ENCODE measurements around the gene BICDL1.
"Not testable (repeated sequence)": the region's sequence is repeated elsewhere in the genome, so short reads cannot be mapped to it uniquely, and the experiment has no call there.

Gene BICDL1, protein sequence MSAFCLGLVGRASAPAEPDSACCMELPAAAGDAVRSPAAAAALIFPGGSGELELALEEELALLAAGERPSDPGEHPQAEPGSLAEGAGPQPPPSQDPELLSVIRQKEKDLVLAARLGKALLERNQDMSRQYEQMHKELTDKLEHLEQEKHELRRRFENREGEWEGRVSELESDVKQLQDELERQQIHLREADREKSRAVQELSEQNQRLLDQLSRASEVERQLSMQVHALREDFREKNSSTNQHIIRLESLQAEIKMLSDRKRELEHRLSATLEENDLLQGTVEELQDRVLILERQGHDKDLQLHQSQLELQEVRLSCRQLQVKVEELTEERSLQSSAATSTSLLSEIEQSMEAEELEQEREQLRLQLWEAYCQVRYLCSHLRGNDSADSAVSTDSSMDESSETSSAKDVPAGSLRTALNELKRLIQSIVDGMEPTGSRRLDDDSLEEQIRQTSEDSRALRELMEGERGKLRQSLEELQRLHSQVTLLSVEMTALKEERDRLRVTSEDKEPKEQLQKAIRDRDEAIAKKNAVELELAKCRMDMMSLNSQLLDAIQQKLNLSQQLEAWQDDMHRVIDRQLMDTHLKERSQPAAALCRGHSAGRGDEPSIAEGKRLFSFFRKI

DNA sequence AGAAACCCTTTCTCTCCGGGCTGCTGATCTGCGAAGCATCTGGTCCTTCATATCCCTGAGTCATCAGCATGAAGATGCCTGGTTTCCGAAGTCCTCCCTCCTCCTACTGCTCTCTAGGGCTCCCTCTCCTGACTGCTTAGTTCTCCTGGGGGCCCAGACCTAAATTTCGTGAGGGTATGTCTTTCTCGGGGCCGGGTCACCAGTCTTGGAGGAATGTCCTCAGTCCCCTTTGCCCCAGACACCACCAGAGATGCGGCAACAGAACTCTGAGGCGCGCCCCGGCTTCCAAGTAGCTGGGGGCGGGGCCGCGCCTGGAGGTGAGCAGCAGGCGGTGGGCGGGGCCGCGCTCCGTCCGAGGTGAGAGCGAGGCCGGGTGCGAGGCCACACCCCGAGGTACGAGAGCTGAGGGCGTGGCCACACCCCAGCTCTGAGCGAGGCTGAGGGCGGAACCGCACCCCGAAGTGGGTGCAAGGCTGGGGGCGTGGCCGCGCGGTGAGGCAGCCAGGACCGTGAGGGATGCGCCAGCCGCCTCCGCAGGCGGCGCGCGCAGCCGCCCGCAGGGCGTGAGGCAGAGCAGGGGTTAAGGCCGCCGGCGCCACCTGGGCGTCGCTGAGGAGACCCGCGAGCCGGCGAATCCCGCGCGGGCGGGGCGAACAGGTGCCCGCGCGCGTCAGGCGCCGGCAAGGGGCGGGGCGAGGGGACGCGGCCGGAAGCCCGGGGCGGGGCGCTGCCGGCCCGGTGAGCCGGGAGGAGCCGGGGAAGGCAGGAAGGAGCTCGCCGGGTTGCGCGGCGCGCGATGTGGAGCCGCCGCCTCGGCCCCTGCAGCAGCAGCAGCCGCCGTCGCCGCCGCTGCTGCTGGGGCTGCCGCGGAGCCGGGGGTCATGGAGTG lies at the start of gene BICDL1:
BICDL1 (plus strand) TSS at position 765 of the 889 bp plus-strand sequence. CDS start 633 bp downstream, outside the sequence.
- peak; percentile 98 for DNase-seq

DNA sequence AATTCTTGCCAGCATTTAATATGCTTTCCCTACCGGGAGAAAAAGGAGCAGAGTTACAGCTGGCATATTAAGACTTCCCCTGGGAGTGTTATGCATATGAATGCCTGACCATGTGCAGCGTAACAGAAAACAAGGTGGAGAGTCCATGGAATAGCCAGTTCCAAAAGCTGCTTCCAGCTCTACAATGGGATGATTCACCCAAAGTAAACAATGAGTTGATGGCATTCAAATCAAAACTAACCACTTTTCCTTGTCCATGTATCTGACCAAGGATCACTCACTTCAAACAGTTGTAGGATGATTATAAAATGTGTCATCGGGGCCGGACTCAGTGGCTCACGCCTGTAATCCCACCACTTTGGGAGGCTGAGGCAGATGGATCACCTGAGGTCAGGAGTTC lies 48.1 kb upstream of the BICDL1 start:
- peak; percentile 46 for DNase-seq

DNA sequence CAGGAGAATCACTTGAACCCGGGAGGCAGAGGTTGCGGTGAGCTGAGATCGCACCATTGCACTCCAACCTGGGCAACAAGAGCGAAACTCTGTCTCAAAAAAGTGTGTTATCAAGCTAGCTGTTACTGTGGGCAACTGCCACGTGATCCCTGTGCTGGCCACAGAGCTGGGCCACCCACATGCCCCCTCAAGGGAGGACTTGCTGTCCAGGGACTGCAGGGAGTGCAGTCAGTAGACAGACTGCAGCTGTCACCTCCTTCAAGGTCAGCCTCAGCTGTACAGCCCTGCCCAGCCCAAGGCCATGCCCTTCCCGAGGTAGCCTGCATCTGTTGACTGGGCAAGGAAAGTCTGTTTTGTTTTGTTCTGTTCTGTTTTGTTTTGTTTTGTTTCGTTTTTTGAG lies 46.6 kb upstream of the BICDL1 start:
- DNase-seq, result no peak

DNA sequence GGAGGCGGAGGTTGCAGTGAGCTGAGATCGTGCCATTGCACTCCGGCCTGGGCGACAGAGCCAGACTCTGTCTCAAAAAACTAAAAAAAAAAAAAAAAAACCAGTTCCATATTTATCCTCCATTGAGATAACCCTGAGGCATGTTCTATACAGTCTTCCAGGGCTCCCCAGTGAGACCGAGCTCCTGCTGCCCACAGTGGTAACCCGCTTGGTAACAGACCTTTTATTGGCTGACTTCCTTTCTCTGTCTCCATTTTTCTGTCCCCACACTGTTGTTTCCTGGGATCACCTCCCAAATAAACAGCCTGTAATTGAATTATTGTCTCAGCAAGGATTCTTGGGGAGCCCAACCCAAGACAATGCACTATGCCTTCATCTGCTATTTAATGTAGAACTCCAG lies 42.8 kb upstream of the BICDL1 start:
- DNase-seq, result no peak

DNA sequence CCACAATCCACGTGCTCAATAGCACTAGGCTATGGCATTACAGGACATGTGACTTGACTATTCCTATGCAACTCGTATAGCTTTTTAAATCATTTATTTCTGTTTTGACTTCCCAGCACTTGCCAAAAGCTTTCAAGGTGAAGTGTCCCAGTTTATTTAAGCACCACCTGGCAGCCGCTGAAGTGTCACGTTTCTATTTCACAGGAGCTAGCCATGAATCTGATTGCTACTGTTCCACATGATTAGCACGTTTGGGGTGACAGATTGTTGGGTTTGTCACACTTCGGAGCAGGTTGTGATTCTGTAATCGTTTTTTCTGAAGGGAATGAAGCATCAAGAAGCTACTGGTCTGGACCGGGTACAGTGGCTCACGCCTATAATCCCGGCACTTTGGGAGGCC lies 39.9 kb upstream of the BICDL1 start:
- no peak for DNase-seq

DNA sequence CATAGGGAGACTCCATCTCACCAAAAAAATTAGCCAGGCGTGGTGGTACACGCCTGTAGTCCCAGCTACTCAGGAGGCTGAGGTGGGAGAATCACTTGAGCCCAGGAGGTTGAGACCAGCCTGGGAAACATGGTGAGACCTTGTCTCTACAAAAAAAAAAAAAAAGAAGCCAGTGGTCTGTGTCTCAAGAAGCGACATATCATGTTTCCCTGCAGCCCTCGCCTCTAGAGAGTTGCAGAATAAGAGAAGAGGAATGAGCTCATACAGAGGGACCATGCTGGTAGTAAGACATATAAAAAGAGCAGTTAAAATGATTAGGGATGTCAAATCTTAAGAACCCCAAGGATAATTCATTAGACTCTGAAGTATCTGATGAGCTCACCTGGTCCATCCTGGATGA lies 39.4 kb upstream of the BICDL1 start:
- no peak for DNase-seq

DNA sequence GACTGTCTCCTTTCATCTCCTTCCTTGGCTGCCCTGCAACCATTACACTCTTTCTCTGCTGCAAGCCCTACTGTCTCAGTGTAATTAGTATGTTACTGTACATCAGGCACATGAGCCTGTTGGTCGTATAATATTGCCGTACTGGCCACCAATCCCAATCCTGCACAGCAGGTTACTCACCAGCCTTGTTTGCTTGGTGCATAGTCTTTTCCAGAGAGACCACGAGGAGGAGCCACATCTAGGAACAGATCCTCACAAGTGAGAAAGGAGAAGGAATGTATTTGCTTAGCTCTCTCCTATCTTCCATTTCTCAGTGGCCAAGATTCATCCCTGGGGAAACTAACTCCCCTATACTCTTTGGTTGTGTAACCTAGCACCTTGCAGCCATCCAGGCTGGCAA lies 33.0 kb upstream of the BICDL1 start:
- no peak for DNase-seq

DNA sequence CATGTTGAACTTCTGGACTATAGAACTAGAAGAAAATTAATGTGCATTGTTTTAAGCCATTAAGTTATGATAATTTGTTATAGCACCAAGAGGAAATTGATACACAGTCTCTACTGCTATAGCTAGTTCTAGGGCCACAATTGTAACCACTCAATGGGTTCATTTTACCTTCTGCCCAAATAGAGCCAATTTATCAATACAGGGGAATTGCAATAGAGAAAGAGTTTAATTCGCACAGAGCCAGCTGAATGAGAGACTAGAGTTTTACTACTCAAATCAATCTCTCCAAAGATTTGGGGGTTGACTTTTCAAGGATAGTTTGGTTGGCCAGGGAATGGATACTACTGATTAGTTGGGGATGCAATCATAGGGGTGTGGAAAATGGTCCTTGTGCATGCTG lies 31.9 kb upstream of the BICDL1 start:
- no peak for DNase-seq

DNA sequence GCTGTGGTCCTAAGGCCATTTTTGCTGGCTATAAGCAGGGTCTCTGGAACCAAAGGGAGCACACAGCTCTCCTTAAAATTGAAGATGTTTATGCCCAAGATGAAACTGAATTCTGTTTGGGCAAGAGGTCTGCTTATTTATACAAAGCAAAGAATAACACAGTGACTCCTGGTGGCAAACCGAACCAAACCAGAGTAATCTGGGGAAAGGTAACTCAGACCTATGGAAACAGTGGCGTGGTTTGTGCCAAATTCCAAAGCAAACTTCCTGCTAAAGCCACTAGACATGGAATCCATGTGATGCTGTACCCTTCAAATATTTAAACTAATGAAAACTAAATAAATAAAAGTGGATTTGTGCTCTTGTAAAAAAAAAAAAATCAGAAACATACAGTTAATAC lies 29.6 kb upstream of the BICDL1 start:
- no peak for DNase-seq

DNA sequence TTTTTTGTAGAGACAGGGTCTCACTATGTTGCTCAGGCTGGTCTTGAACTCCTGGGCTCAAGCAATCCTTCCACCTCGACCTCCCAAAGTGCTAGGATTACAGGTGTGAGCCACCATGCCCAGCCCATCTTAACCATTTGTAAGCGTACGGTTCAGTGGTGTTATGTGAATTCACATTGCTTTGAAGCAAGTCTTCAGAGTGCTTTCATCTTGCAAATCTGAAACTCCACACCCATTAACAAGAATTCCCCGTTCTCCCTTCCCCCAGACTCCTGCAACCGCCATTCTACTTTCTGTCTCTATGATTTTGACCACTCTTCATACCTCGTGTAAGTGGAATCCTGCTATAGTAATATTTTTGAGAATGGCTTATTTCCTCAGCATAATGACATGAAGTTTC lies 24.9 kb upstream of the BICDL1 start:
- DNase-seq, result no peak

DNA sequence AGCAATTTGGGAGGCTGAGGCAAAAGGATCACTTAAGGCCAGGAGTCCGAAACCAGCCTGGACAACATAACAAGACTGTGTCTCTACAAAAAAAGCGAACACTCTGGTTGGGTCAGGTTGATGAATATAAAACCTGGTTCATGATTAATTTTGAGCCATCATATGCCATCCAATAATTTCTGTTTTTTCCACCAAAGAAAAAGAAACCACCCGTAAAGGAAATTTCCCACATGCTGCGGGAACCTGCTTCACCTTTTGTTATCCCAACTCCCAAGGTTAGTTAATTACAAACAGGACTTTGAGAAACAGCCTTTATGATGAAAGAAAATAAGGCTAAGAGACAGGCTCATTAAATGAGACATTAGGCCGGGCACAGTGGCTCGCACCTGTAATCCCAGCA lies 24.1 kb upstream of the BICDL1 start:
- DNase-seq, result no peak

DNA sequence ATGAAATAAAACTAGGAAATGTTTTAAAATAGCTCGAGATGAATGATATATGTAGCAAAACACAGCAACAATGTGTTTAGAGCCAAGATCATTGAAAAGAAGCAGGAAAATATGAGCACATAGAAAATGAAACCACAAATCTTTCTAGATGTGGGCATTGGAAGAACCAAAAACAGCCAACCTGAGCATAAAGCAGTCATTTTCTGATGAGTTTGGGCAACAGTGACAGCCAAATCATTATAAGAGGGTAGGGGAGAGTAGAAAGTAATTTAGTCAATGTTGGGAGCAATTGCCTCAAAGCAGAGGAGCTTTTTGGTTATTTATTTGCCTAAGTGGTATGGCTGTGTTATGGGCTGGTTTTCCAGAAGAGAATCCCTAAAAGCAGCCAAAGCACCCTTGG lies 8.8 kb upstream of the BICDL1 start:
- no peak for DNase-seq

DNA sequence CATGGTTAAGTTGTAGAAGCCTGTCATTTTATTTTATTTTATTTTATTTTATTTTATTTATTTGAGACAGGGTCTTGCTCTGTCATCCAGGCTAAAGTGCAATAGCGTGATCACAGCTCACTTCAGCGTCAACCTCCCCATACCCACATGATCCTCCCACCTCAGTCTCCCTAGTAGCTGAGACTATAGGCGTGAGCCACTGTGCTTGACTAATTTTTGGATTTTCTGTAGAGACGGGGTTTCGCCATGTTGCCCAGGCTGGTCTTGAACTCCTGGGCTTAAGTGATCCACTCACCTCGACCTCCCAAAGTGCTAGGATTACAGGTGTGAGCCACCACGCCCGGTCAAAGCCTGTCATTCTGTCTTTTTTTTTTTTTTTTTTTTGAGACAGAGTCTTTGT lies 8.3 kb upstream of the BICDL1 start:
- DNase-seq, result not testable (repeated sequence)

DNA sequence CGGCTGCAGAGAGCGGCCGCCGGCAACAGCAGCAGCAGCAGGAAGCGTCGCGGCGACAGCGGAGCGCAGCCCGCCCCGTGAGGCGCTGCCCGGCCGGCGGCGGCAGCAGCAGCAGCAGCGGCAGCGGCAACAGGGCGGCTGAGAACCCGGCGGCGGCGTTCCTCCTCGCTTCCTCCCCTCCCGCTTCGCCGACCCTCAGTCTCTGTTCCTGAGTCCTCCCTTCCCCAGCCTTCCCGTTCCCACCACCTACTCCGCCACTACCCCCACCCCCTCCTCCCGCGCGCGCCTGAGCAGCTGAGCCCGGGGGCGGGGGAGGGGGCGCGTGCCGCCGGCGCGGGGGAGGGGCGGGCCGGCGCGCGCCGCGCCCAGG lies 310 bp downstream of the BICDL1 start:
- DNase-seq, result peak; percentile 74

DNA sequence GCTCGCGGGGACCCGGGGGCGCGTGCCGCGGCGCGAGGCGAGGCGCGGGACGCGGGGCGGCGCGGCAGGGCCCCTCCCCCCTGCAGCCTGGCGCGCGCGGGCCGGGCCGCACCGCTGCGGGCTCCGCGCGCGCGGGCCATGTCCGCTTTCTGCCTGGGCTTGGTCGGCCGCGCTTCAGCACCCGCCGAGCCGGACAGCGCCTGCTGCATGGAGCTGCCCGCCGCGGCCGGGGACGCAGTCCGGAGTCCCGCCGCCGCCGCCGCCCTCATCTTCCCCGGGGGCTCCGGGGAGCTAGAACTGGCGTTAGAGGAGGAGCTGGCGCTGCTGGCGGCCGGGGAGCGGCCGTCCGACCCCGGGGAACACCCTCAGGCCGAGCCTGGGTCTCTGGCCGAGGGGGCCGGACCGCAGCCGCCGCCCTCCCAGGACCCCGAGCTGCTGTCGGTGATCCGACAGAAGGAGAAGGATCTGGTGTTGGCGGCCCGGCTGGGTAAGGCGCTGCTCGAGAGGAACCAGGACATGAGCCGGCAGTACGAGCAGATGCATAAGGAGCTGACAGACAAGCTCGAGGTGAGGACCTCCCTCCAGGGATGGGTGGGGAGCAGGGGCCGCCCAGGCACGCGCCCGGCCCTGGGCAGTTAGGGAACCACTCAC lies 820 bp downstream of the BICDL1 start:
- DNase-seq, result peak; percentile 49

DNA sequence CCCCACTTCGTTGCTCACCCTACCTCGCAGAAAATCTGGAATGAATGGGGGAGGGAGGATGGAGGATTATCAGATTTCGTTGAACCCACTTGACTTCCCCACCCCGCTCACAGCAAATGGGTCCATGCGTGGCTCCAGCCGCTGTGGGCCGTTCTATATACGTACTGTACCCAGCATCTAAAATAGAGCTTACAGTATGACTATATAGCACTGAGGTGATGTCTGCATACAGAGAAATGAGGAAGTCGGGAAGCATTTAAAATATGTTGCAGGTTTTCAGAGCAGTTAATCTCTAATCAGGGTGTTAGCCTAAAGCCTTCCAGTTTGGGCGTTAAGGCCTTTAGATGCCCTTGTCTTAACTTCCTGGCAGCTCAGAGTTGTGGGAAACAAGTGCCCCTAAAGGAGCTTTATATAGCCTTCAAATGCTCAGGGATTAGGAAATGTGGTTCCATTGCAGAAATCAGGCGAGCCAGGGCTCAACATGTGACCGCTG lies 1.4 kb downstream of the BICDL1 start:
- DNase-seq, result no peak

DNA sequence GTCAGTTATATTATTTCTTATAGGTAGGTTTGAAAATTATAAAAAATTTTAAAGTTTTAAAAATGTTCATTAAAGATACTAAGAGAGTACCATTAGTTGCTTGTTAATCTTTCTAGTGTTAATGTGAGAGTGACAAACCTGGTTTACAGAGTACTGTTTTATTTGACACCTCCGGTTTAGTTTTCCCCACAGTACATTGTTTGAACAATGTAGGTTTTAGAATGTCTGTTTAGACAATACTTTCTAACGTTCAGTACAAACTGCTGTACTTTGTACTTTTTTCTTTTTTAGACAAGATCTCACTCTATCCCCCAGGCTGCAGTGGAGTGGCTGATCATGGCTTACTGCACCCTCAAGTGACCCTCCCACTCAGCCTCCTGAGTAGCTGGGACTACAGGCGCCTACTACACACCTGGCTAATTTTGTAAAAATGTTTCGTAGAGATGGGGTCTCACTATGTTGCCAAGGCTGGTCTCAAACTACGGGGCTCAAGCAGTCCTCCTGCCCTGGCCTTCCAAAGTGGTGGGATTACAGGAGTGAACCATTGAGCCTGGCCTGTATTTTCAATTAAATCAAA lies 3.2 kb downstream of the BICDL1 start:
- DNase-seq, result no peak

DNA sequence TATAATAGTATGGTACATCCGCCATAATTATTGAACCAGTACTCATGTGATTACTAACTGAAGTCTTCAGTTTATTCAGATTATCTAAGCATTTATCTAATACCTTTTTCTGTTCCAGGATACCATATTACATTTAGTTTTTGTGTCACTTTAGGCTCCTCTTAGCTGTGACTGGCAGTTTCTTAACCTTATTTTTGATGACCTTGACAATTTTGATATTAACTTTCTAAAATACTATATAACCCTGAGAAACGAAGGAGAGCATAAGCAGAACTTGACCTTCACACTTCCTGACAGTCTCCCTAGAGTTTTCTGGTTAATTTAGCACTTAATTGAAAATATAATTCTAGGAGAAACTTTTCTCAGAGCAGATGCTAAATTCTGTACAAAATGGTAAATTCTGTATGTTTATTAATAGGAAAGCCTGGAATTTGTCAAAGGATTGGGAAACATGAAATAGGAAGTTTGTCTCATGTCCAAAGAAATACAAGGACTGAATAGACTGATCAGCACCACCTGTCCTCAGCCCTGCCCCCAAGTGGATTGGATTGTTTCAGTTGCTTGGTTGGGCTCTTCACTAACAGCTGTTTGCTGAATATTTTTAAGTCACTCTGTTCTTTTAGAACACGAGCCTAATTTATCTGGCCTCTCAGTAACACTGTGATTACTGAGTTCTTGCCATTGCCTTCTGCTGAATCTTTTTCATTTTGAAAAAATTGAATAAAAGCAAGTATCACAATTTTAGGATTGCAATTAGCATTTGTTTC lies 6.0 kb downstream of the BICDL1 start:
- DNase-seq, result no peak

DNA sequence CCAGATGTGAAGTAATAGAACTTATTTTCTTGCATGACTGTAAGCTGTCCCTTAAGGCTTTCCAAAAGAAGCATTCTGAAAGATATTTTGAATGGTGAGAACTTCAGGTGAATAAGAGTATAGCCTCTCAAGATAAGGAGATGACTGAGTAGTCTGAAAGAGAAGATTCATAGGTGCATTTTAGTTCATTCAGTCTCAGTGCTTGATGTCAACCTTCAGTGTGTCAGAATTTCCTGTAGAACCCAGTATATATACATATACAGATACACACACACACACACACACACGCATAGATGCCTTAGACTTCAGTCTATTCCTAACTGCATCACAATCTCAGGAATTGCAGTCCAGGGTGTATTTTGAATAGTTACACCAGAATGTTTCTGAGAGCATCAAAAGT lies 7.4 kb downstream of the BICDL1 start:
- no peak for DNase-seq

DNA sequence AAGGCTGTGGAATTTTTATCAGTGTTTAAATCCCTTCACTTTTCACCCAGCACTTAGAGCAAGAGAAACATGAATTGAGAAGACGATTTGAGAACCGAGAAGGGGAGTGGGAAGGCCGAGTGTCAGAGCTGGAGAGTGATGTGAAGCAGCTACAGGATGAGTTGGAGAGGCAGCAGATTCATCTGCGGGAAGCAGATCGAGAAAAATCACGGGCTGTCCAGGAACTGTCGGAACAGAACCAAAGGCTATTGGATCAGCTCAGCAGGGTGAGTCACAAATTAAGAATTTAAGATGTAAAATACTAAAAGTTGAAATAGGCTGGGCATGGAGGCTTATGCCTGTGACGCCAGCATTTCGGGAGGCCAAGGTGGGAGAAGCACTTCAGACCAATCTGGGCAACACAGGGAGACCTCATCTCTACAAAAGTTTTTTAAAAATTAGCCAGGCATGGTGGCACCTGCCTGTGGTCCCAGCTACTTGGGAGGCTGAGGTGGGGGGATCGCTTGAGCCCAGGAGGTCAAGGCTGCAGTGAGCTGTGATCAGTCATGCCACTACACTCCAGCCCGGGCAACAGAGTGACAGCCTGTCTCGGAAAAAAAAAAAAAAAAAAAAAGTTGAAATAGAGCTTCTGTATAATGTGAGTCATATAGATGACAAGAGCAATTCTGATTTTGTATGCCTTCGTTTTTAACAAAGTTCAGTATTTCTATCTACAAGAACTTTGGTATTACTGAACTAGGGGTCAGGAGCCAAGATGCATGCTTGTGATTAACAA lies 9.6 kb downstream of the BICDL1 start:
- no peak for DNase-seq

DNA sequence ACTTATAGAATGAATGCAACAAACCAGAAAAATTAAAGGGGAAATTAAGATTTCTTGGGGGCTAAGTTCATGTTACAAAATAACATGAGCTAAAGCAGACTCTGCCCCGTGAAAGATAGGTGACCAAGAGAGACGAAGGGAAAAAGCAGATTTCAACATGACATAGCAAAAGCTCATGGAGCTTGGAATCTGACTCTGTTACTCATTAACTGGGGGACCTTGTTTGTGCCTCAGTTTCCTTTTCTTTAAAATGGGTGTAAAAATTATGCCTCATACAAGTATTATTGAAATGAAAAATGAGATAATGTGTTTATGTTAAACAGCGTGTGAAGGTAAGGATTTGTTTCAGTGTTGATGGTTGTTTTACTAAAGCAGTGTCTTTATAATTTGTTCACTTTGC lies 11.5 kb downstream of the BICDL1 start:
- DNase-seq, result no peak

All from NCI-H146 (cell line).